ENCODE data around the gene DTD2.
"Not testable (repeated sequence)": the region's sequence is repeated elsewhere in the genome, so short reads cannot be mapped to it uniquely, and the experiment has no call there.

Gene DTD2

GRCh38 chr14:31441273-31442111, 15.8 kb downstream of the DTD2 start:
- DNase-seq, result no peak

GRCh38 chr14:31440280-31440679, 17.0 kb downstream of the DTD2 start:
- DNase-seq, result no peak

GRCh38 chr14:31439561-31439960, 17.7 kb downstream of the DTD2 start:
- no peak for DNase-seq

- not testable (repeated sequence) for DNase-seq
Measured at GRCh38 chr14:31437045-31437691, 20.1 kb downstream of the DTD2 start.

- no peak for DNase-seq
Measured at GRCh38 chr14:31435276-31435675, 22.0 kb downstream of the DTD2 start.

GRCh38 chr14:31430634-31431264, 26.6 kb downstream of the DTD2 start:
- DNase-seq, result no peak

- DNase-seq, result no peak
Measured at GRCh38 chr14:31429791-31430190, 27.5 kb downstream of the DTD2 start.

GRCh38 chr14:31428011-31428410, 29.3 kb downstream of the DTD2 start:
- DNase-seq, result no peak

GRCh38 chr14:31426663-31427062, 30.6 kb downstream of the DTD2 start:
- DNase-seq, result no peak

- no peak for DNase-seq
Measured at GRCh38 chr14:31425905-31426304, 31.4 kb downstream of the DTD2 start.

GRCh38 chr14:31421200-31421599, 36.1 kb downstream of the DTD2 start:
- DNase-seq, result no peak

- DNase-seq, result peak; percentile 58 to 93 (median 86)
Measured at GRCh38 chr14:31420319-31421111, 36.8 kb downstream of the DTD2 start, which contains the start of gene HEATR5A. Gene HEATR5A, minus strand, starts transcription at chr14:31420550. Its CDS starts 17,575 bp downstream, at chr14:31402975.

GRCh38 chr14:31419967-31420318, 37.4 kb downstream of the DTD2 start:
- no peak for DNase-seq

GRCh38 chr14:31419179-31419966, 37.9 kb downstream of the DTD2 start:
- DNase-seq, result no peak

GRCh38 chr14:31418440-31418839, 38.9 kb downstream of the DTD2 start:
- DNase-seq, result no peak

GRCh38 chr14:31414190-31414833, 43.0 kb downstream of the DTD2 start:
- no peak for DNase-seq

- DNase-seq, result no peak
Measured at GRCh38 chr14:31411218-31411727, 46.0 kb downstream of the DTD2 start.

GRCh38 chr14:31410048-31410650, 47.2 kb downstream of the DTD2 start:
- DNase-seq, result no peak

- DNase-seq, result no peak
Measured at GRCh38 chr14:31408421-31408820, 48.9 kb downstream of the DTD2 start.

- no peak for DNase-seq
Measured at GRCh38 chr14:31405599-31406232, 51.6 kb downstream of the DTD2 start.

Data from activated naive CD4-positive, alpha-beta T cell (primary cell).